Measurements from ENCODE around the gene THG1L. TPM values are rescaled to one million over a fixed set of nuclear protein-coding genes. Genes with fewer than 3 reads are reported as not detected.

THG1L gene
- total RNA-seq, 4 donors from 2014 or later: 2.2 to 16.8 (median 7.0) TPM

GRCh38 chr5:157734436-157734835 lies 3.2 kb downstream of the THG1L start:
- peak overlapping the region in 2 of 4 donors; percentile 11 to 41 for H3K27ac ChIP-seq
- no peaks in the 10 kb centered on the region for H3K9me3 ChIP-seq
- TF ChIP-seq POLR2A (IDR thresholded peaks at IDR 0.05) (no peak), POLR2AphosphoS5 (IDR thresholded peaks at IDR 0.05) (no peak), EP300 (IDR thresholded peaks at IDR 0.05; ENCODE audit: low read depth) (no peak), CTCF (IDR thresholded peaks at IDR 0.05) (no peak)
- peaks cover 0 to 22% (median 5%) of the 10 kb centered on the region in 4 donors for H3K36me3 ChIP-seq
- no peak for DNase-seq
- 82 to 90% methylated on average over 6 to 7 of the region's 7 CpGs for WGBS, 2 donors (ENCODE audit: low coverage in 1 of 2)
- intact Hi-C loops (cut with DNase I; ENCODE audit: low total_unique reads): no loop called here
- H3K27me3 ChIP-seq: no peaks in the 10 kb centered on the region
- H3K4me3 ChIP-seq: no peak overlapping the region
- peaks cover 0 to 15% (median 7%) of the 10 kb centered on the region in 4 donors for H3K4me1 ChIP-seq
- in situ Hi-C loops (cut with MboI; ENCODE audit: low pct_ligation_motif_present in 1 of 4, low pct_unique_long_range_greater_than_20kb in 1 of 4, low sequenced_read_pairs in 3 of 4): loop anchor here in 3 of 4 donors (25.0 kb wide), 4 partner anchors 247 to 597 kb away; partner anchors contain the start of gene MED7 (in 1 of the 3)

GRCh38 chr5:157735991-157736390 lies 4.8 kb downstream of the THG1L start:
- H3K27me3 ChIP-seq: no peaks in the 10 kb centered on the region
- intact Hi-C loops (cut with DNase I; ENCODE audit: low total_unique reads): no loop called here
- TF ChIP-seq POLR2A (IDR thresholded peaks at IDR 0.05) (no peak), EP300 (IDR thresholded peaks at IDR 0.05; ENCODE audit: low read depth) (no peak), POLR2AphosphoS5 (IDR thresholded peaks at IDR 0.05) (no peak), CTCF (IDR thresholded peaks at IDR 0.05) (no peak)
- 65 to 78% methylated on average over 4 to 6 of the region's 6 CpGs for WGBS, 2 donors (ENCODE audit: low coverage in 1 of 2)
- no peak for DNase-seq
- peak overlapping the region; percentile 11 to 41 (median 26) for H3K27ac ChIP-seq
- in situ Hi-C loops (cut with MboI; ENCODE audit: low pct_ligation_motif_present in 1 of 4, low pct_unique_long_range_greater_than_20kb in 1 of 4, low sequenced_read_pairs in 3 of 4): loop anchor here (5.0 to 25.0 kb wide), 5 partner anchors 249 to 599 kb away; partner anchors contain the start of gene MED7 (in 1 of the 4)
- H3K36me3 ChIP-seq: peaks cover 0 to 22% (median 5%) of the 10 kb centered on the region in 4 donors
- no peak overlapping the region for H3K4me3 ChIP-seq
- no peaks in the 10 kb centered on the region for H3K9me3 ChIP-seq
- H3K4me1 ChIP-seq: peaks cover 0 to 11% (median 5%) of the 10 kb centered on the region in 4 donors

- intact Hi-C loops (cut with DNase I; ENCODE audit: low total_unique reads): loop anchor here (10.0 kb wide), 1 partner anchor 1705 kb away; no protein-coding TSS in a partner anchor
- in situ Hi-C loops (cut with MboI; ENCODE audit: low pct_ligation_motif_present in 1 of 4, low pct_unique_long_range_greater_than_20kb in 1 of 4, low sequenced_read_pairs in 3 of 4): loop anchor here (5.0 to 25.0 kb wide), 6 partner anchors 252 to 602 kb away; partner anchors contain the start of gene MED7 (in 1 of the 4)
- Histone ChIP-seq H3K27ac (no peak overlapping the region), H3K27me3 (no peaks in the 10 kb centered on the region), H3K4me3 (no peak overlapping the region), H3K36me3 (peaks cover 0 to 15% (median 5%) of the 10 kb centered on the region in 4 donors), H3K9me3 (no peaks in the 10 kb centered on the region), H3K4me1 (peaks cover 4 to 11% (median 9%) of the 10 kb centered on the region in 4 donors)
- no peak for DNase-seq
- TF ChIP-seq POLR2A (IDR thresholded peaks at IDR 0.05): no peak
- no peak for TF ChIP-seq POLR2AphosphoS5 (IDR thresholded peaks at IDR 0.05)
- no peak for TF ChIP-seq EP300 (IDR thresholded peaks at IDR 0.05; ENCODE audit: low read depth)
- no peak for TF ChIP-seq CTCF (IDR thresholded peaks at IDR 0.05)
- 85% methylated on average over 6 to 12 of the region's 12 CpGs for WGBS, 2 donors (ENCODE audit: low coverage in 1 of 2)
These were observed 8.4 kb downstream of the THG1L start for GRCh38 chr5:157739388-157740228.

GRCh38 chr5:157740229-157740610 lies 9.0 kb downstream of the THG1L start:
- Histone ChIP-seq H3K9me3 (no peaks in the 10 kb centered on the region), H3K36me3 (peaks cover 0 to 15% (median 5%) of the 10 kb centered on the region in 4 donors), H3K27me3 (no peaks in the 10 kb centered on the region), H3K27ac (no peak overlapping the region), H3K4me1 (peaks cover 10 to 16% (median 15%) of the 10 kb centered on the region in 4 donors), H3K4me3 (no peak overlapping the region)
- 19 to 52% methylated on average over 2 to 3 of the region's 3 CpGs for WGBS, 2 donors (ENCODE audit: low coverage in 1 of 2)
- TF ChIP-seq POLR2AphosphoS5 (IDR thresholded peaks at IDR 0.05) (no peak), POLR2A (IDR thresholded peaks at IDR 0.05) (no peak), EP300 (IDR thresholded peaks at IDR 0.05; ENCODE audit: low read depth) (no peak), CTCF (IDR thresholded peaks at IDR 0.05) (peak; percentile 31 to 45 (median 37))
- in situ Hi-C loops (cut with MboI; ENCODE audit: low pct_ligation_motif_present in 1 of 4, low pct_unique_long_range_greater_than_20kb in 1 of 4, low sequenced_read_pairs in 3 of 4) (loop anchor here in 3 of 4 donors (10.0 to 25.0 kb wide), 5 partner anchors 253 to 603 kb away; partner anchors contain the start of gene MED7 (in 1 of the 3)), intact Hi-C loops (cut with DNase I; ENCODE audit: low total_unique reads) (loop anchor here (10.0 kb wide), 1 partner anchor 1705 kb away; no protein-coding TSS in a partner anchor)
- DNase-seq: no peak

Data from transverse colon (tissue), 4 donors.